GM19467 (cell line): ENCODE results near the gene MACC1.

Experiments used
- ATAC-seq: cut with Tn5 transposase; IDR thresholded peaks from one replicate; pipeline ENCODE4 v1.9.1; 2021; ENCODE audit warnings: mild to moderate bottlenecking, moderate library complexity; ENCODE audit not compliant: unreplicated experiment

MACC1 gene

DNA sequence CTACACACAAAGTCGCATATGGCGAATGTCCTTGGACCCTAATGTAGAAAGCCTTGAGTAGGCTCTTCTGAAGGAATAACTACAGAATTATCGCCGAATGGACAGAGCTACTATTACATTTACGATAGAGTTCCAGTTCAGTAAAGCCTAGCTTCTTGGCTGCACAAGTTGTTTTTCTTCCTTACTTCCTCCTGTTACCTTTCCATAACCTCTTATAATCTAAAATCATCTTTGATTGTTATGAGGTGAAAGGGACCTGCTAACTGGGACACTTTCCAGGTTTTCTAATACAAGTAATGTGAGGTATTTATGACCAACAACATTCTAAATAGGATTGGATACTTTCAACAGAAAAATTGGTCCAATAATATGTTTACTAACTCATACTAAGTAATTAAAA, 31.2 kb downstream of the MACC1 start:
- ATAC-seq, result no peak

- no peak for ATAC-seq
Observed at GRCh38 chr7:20183086-20183485, 34.1 kb downstream of the MACC1 start.

GRCh38 chr7:20176578-20177242, 40.5 kb downstream of the MACC1 start:
- no peak for ATAC-seq

GRCh38 chr7:20173828-20174227, 43.4 kb downstream of the MACC1 start:
- ATAC-seq, result no peak

GRCh38 chr7:20172736-20173334, 44.3 kb downstream of the MACC1 start:
- no peak for ATAC-seq

DNA sequence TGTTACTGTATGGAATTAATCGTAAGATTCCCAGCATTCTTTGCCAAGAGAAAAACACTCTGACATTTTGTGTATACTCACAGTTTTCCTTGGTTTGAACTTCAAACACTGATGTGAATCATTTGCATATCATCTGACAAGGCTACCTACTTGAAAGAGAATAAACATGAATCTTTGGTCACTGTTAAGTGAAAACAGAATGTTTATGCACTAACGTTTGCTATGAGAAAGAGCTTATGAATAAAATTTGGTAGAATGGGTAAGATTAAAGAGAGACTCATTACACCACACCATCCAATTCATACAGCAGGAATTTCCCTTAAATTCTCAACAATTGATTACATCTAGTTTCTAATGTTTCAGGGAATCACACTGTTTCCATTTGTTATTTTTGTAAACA, 46.6 kb downstream of the MACC1 start:
- no peak for ATAC-seq

DNA sequence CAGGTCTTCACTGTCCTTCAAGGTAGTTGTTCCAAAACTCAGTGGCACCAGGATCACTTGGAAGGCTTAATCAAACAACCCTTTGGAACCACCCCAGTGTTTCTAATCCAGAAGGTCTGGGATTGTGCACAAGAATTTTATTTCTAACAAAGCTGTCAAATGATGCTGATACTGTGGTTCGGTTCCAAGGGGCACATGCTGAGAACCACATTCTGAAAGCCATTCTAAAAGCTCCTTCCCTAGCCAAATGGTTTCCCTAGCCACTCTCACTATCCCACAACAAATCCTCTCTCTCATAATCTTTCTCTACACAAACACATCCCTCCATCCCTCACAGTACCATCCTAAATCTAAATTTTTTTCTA, 52.1 kb downstream of the MACC1 start:
- no peak for ATAC-seq

DNA sequence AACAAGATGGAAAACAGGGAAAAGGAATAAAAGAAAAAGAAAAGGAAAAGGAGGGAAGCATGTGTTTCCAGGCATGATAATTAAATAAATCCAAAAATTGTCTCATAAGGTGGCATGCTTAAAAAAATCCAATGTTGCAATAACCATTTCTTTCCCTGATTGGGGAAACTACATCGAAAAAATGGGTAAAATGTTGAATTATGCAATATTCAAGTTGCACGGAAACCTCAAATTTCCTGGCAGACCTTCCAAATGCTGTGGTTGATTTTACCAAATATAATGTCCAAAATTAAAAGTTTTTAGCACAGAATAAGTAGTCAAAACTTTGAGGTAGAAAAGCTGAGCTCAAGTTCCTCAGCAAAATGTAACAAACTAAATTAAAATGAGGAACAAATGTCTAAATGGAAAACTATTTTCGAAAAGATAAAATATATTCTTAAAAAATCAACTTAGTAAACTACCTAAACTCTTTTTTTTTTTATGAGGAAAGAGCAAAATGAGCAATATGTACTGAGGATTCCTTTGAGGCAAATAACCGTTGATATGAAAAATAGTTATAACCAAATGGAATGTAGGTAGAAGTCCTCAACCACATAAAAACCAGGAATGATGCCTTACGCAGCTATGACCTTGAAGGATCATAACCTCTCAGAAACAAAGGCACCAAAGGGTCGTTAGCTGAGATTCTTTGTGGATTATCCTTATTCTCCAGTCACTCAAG, 52.6 kb downstream of the MACC1 start:
- no peak for ATAC-seq

- ATAC-seq, result no peak
Observed at GRCh38 chr7:20162665-20163064, 54.5 kb downstream of the MACC1 start.

DNA sequence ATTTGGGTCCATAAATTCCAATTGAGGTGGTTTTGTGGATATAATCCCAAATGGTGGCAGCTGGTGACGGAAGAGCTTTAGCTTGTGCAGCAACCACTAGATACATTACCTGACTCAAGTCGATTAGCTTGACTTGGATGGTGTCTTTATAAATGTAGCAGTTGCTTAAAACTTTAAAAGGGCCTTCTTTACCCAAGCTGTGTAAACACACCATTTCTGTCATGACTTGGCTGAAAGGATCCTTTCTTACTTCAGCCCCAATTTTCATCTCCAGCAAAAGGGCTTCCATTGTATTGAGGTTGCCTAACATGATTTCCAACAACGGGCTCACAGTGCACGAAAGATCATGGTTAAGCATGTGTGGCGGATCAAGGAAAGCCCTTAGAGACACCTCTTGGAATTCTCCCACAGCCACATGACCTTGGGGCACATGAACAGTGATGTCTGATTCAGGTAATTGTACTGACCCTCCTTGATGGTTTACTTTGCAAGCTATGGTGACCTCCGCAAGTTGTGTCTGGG, 57.9 kb downstream of the MACC1 start:
- ATAC-seq, result no peak

- ATAC-seq, result no peak
Observed at GRCh38 chr7:20158684-20159083, 58.5 kb downstream of the MACC1 start.

DNA sequence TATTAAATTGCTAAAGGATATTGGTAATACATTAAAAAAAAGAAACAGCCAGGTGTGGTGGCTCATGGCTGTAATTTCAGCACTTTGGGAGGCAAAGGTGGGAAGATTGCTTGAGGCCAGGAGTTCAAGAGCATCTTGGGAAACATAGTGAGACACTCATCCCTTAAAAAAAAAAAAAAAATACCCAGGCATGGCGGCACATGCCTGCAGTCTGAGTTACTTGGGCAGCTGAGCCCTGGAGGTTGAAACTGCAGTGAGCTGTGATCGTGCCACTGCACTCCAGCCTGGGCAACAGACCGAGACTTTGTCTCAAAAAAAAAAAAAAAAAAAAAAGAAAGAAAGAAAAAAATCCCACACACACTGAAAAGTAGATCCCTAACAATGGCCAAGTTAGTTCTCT, 59.7 kb downstream of the MACC1 start:
- no peak for ATAC-seq

- no peak for ATAC-seq
Observed at GRCh38 chr7:20153999-20154398, 63.2 kb downstream of the MACC1 start.

GRCh38 chr7:20153567-20153966, 63.6 kb downstream of the MACC1 start:
- no peak for ATAC-seq

GRCh38 chr7:20152511-20152910, 64.7 kb downstream of the MACC1 start:
- ATAC-seq, result no peak

GRCh38 chr7:20151708-20152456, 65.3 kb downstream of the MACC1 start:
- no peak for ATAC-seq

GRCh38 chr7:20146451-20146850, 70.7 kb downstream of the MACC1 start:
- ATAC-seq, result no peak

DNA sequence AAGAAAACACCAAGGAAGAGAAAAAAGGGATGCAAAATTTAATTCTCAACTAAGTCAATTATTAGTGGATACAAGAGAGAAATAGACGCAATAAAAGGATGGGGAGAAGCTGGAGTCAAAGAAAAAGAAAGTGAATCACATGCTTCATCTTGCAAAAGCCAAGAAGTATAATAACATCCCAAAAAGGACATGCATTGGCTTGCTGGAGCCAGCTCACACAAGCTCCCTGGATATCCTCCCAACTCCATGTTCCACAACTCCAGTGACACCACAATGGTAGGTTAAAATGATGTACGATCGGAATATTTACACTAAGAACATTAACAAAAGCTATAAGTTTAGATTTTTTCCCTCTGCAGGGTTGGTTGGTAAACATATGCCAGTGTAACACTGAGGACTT, 72.4 kb downstream of the MACC1 start:
- no peak for ATAC-seq

DNA sequence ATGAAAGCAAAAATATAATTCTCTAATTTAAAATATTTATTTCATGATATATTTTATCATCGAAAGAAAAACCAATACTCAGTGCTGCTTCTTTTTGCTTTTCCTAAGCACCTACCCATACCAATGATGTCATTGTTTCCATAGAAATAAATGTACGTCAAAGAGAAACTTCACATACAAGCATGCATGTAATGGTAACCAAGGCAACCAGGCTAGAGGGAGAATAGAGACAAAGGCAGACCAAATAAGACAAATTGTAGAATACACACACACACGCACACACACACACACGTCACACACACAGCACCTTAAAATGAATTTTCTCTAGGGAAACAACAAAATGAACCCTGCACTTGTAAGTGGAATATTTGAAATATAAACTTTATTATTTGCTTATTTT, 75.5 kb downstream of the MACC1 start:
- ATAC-seq, result no peak

GRCh38 chr7:20141002-20141345, 76.2 kb downstream of the MACC1 start:
- ATAC-seq, result no peak

DNA sequence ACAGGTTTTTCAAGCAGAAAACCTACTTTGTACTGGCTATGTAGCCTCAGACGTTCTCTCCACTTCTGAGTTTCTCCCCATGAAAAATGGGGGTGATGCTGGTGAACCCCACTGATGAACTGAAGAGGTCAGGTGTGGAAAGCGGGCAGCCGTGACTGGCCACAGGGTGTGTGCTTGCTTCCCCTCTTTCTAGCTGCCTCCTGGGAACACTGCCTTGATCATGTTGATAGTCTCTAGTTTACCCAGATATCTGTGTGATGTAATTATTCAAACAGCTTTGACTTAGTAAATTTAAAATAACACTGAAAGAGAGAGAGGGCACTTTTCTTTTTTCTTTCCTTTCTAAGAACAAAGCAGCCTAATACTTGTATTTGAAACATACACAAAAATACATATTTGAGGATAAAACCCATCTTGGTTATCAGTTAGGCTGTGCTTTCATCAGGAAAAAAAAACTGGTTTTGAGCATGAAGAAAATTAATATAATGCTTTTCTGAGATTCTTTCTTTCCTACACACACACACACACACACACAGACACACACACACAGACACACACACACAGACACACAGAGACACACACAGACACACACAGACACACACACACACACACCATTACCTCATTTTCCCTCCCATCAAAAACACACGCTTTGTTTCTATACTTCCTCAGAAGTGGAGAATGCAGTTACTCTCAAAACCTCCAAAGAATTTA, 76.7 kb downstream of the MACC1 start:
- ATAC-seq, result no peak
